IgD-negative memory B cell (primary cell): ENCODE results near the gene ZNF711. TPM values are rescaled to one million over a fixed set of nuclear protein-coding genes. Genes with fewer than 3 reads are reported as not detected.

Source experiments
- polyA plus RNA-seq: library from polyadenylated mRNA; unstranded; fragments of 300-500 nt; fragmentation: Illumina TruSeq; gene quantifications from one replicate; pipeline ENCODE4 v1.2.3, GENCODE V29; 2021

ZNF711 gene
- polyA plus RNA-seq, 1 donor from 2014 or later, result 3.7 TPM

Other genes starting within 250 kb of the ZNF711 start
- 5.9 TPM for gene APOOL, start 240.1 kb upstream of the ZNF711 start, polyA plus RNA-seq
- gene SATL1, start 212 bp upstream of the ZNF711 start, polyA plus RNA-seq, result 0.05 TPM
- 3.9 TPM for gene POF1B, start 135.7 kb downstream of the ZNF711 start, polyA plus RNA-seq